Measurements from ENCODE around the gene ANKRD13D. TPM values are rescaled to one million over a fixed set of nuclear protein-coding genes. Genes with fewer than 3 reads are reported as not detected.

Gene ANKRD13D
- total RNA-seq, 1 experiment from 2014 or later = 58.9 TPM

- intact Hi-C loops (cut with micrococcal nuclease) = loop anchor here (1.0 to 5.0 kb wide), 2 partner anchors 9 to 36 kb away; partner anchors contain the start of gene GRK2
- Histone ChIP-seq H3K36me3 (ENCODE audit: low read depth, low read length) (peaks cover 15% of the 10 kb centered on the region; the same call in 1 of the 2 replicates), H2AFZ (ENCODE audit: low read length) (peak within 1 kb of the TSS; percentile 54), H3K27me3 (ENCODE audit: low read length) (no peaks in the 10 kb centered on the region), H3K9me3 (ENCODE audit: low read length) (no peaks in the 10 kb centered on the region), H3K9me2 (replicated peaks; ENCODE audit: low read length) (no peaks in the 10 kb centered on the region), H3K4me2 (ENCODE audit: low read length) (peak within 1 kb of the TSS; percentile 93), H4K20me1 (ENCODE audit: low read length) (no peaks in the 10 kb centered on the region), H3K4me1 (ENCODE audit: insufficient read depth, low read length) (peaks cover 18% of the 10 kb centered on the region), H3F3A (ENCODE audit: low read length, unreplicated experiment) (no peaks in the 10 kb centered on the region), H3K27ac (ENCODE audit: low read length) (peak within 1 kb of the TSS; percentile 55), H3K9ac (ENCODE audit: low read length) (peak within 1 kb of the TSS; percentile 91), H3K4me3 (ENCODE audit: low read length) (peak within 1 kb of the TSS; percentile 93), H3K79me2 (ENCODE audit: low read length) (peaks cover 15% of the 10 kb centered on the region)
- ChIA-PET CTCF (interaction anchor here (0.6 to 2.0 kb wide), 2 partner anchors 14 to 43 kb away, joined by 3 to 14 read pairs; no protein-coding TSS in a partner anchor), POLR2A (ENCODE audit: unreplicated experiment) (interaction anchor here (0.7 to 1.0 kb wide), 4 partner anchors 10 to 34 kb away, joined by 3 to 5 read pairs (median 3); no protein-coding TSS in a partner anchor)
- peak; percentile 82 for ATAC-seq
- no TSS peak for BruUV-seq (replicated peaks)
- peak; percentile 88 for DNase-seq
- TF ChIP-seq EZH2phosphoT487 (IDR thresholded peaks at IDR 0.05; ENCODE audit: borderline replicate concordance, low read length) = no peak
- TF ChIP-seq EZH2 (IDR thresholded peaks at IDR 0.05; ENCODE audit: low read length, unreplicated experiment) = no peak
- no peak for TF ChIP-seq CTCF (conservative IDR thresholded peaks at IDR 0.05; ENCODE audit: low read depth, low read length)
Observed at GRCh38 chr11:67303132-67303834, 14.2 kb downstream of the ANKRD13D start, which contains the start of gene SSH3. Gene SSH3, plus strand, starts transcription at chr11:67303530. Its CDS starts 96 bp downstream, at chr11:67303626.

- Histone ChIP-seq H3K27ac (ENCODE audit: low read length) (peak overlapping the region; percentile 55), H3F3A (ENCODE audit: low read length, unreplicated experiment) (no peaks in the 10 kb centered on the region)
- BruUV-seq (replicated peaks) = no TSS peak
Observed at GRCh38 chr11:67303835-67304411, 14.8 kb downstream of the ANKRD13D start.

More at GRCh38 chr11:67303835-67304411, 14.8 kb downstream of the ANKRD13D start:
- intact Hi-C loops (cut with micrococcal nuclease) = loop anchor here (1.0 to 5.0 kb wide), 2 partner anchors 8 to 37 kb away; partner anchors contain the start of gene GRK2
- Histone ChIP-seq H3K4me1 (ENCODE audit: insufficient read depth, low read length) (peaks cover 18% of the 10 kb centered on the region), H2AFZ (ENCODE audit: low read length) (peak overlapping the region; percentile 54), H4K20me1 (ENCODE audit: low read length) (no peaks in the 10 kb centered on the region), H3K27me3 (ENCODE audit: low read length) (no peaks in the 10 kb centered on the region), H3K9me2 (replicated peaks; ENCODE audit: low read length) (no peaks in the 10 kb centered on the region), H3K4me2 (ENCODE audit: low read length) (peak overlapping the region; percentile 93), H3K36me3 (ENCODE audit: low read depth, low read length) (peaks cover 12% of the 10 kb centered on the region; the same call in 1 of the 2 replicates), H3K4me3 (ENCODE audit: low read length) (peak overlapping the region; percentile 93), H3K79me2 (ENCODE audit: low read length) (peaks cover 15% of the 10 kb centered on the region), H3K9ac (ENCODE audit: low read length) (peak overlapping the region; percentile 91), H3K9me3 (ENCODE audit: low read length) (no peaks in the 10 kb centered on the region)
- no peak for TF ChIP-seq EZH2phosphoT487 (IDR thresholded peaks at IDR 0.05; ENCODE audit: borderline replicate concordance, low read length)
- no peak for TF ChIP-seq CTCF (conservative IDR thresholded peaks at IDR 0.05; ENCODE audit: low read depth, low read length)
- TF ChIP-seq EZH2 (IDR thresholded peaks at IDR 0.05; ENCODE audit: low read length, unreplicated experiment) = no peak
- CTCF ChIA-PET = interaction anchor here (2.0 kb wide), 1 partner anchor 14 kb away, joined by 14 read pairs; no protein-coding TSS in a partner anchor
- POLR2A ChIA-PET (ENCODE audit: unreplicated experiment) = interaction anchor here (0.7 to 1.0 kb wide), 2 partner anchors 11 to 34 kb away, joined by 3 read pairs; no protein-coding TSS in a partner anchor
- peak; percentile 43 for ATAC-seq
- peak; percentile 63 for DNase-seq
